Activated CD8-positive, alpha-beta memory T cell treated with anti-CD3 and anti-CD28 coated beads for 1 hour (primary cell): Measurements from ENCODE around the gene ANXA1.

Experiments used
- DNase-seq, 2 donors: peaks; one replicate each; pipeline ENCODE4 v3.0.0-alpha.2; 2020; ENCODE audit warnings: low read depth in 1 of 2; ENCODE audit errors: extremely low read depth in 1 of 2

The ANXA1 gene

GRCh38 chr9:73137914-73138313, 13.8 kb upstream of the ANXA1 start:
- DNase-seq: no peak

- DNase-seq: no peak
Measured at GRCh38 chr9:73138516-73138915, 13.1 kb upstream of the ANXA1 start.

- no peak for DNase-seq
Measured at GRCh38 chr9:73141282-73141681, 10.4 kb upstream of the ANXA1 start.

DNA sequence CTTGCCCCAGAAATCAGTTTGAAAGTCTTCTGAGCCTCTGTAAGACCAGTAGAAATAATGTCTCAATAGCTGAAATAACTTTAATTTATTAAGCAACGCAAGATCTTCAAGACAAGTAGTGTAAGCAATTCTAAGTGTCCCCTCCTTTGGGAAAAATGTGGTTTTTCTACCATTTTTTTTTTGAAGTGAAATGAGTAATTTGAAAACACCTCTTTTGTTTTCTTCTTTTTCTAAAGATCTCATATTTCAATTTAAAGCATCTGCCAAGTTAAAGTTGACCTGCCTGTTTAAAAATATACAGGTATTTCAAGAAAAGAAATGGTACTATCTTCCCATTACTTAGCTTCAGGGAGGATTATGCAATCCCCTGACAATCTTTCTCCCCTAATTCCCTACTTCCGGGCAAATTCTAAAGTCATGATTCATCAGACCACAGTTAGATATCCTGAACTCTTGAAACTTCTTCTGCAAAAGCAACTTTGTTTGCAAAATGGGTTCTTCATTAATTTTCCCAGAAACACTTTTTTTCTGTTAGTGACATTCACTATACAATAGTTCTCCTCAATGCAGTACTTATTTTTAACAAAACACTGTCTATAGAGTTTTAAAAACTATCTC, 7.8 kb upstream of the ANXA1 start:
- DNase-seq: no peak

GRCh38 chr9:73146111-73146815, 5.4 kb upstream of the ANXA1 start:
- DNase-seq: no peak

DNA sequence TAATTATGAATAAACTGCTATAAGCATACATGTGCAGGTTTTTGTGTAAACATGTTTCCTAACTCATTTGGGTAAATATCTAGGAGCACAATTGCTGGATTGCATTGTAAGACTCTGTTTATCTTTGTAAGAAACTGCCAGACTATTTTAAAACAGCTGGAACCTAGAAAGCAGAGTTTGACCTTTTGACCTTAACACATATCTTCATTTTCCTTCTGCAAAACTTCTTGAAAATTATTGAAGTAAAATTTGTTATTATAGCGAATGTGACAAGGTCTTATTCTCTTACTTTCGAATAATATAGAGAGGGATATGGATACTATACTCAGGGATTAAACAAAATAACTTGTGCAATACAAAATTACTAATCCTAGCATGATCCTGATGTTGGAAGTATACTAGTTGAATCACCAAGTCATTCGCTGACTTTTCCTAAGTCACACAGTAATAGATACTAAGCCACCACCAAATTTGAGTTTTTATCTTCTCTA, 3.2 kb upstream of the ANXA1 start:
- no peak for DNase-seq

DNA sequence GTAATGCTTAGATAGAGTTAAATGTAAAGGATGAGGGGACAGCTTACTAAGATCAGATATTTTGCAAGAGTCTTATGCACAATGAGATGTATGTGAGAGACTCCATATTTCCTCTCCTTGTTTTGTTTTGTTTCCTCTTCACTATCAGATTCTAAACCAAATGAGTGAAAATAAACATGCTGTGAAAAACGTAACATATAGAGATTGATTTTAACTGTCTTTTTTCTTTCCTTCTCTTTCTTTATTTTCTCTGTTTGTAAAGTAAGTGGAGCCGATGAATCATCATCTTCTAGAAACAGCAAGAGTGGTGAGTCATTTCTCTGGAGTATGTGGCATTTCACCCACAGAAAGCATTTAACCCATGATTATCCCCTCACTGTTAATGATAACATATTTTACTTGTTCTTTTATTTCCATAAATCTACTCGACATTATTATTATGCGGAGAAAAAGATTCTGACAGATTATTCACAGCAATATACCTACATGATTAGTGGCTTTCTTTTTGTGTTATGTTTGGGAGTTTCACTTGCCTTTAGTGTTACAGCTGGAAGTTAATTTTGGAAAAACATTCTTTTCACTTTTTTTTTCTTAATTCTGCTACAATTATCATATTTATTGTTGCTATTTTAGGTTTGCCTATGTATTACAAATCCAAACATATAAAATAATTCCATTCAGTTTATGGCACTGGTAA, 2.1 kb upstream of the ANXA1 start:
- no peak for DNase-seq

GRCh38 chr9:73152543-73152844, 829 bp downstream of the ANXA1 start:
- DNase-seq: no peak

- no peak for DNase-seq
Measured at GRCh38 chr9:73152953-73153352, 1.3 kb downstream of the ANXA1 start.

- no peak for DNase-seq
Measured at GRCh38 chr9:73153793-73154227, 2.1 kb downstream of the ANXA1 start.

DNA sequence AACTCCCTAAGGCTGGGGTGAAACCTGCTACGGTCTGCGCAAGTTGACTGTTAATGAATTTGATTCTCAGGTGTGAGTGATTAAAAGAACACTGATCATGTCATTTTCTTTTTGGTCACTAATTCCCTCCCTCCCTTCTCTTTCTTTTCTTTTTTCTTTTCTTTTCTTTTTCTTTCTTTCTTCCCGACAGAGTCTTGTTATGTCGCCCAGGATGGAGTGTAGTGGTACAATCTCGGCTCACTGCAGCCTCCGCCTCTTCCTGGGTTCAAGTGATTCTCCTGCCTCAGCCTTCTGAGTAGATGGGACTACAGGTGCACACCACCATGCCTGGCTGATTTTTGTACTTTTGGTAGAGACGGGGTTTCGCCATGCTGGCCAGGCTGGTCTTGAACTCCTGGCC, 2.6 kb downstream of the ANXA1 start:
- no peak for DNase-seq

DNA sequence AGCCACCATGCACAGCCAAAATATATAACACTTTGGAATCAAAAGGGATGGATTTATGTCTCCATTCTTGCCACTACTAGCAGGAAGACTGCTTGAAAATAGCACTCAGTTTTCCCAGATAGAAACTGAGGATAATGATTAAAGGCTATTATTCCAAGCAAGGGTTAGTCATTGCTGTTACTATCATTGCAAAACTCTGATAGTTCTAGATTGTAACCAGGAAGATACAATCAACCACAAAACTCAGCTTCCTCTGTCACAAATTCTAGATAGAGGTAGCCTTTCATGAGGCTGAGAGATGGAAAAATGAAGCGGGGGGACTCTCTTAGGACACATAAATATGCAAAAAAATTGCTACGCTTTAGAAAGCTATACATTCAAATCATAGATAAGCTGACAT, 3.1 kb downstream of the ANXA1 start:
- no peak for DNase-seq

GRCh38 chr9:73155377-73155776, 3.7 kb downstream of the ANXA1 start:
- DNase-seq: no peak

DNA sequence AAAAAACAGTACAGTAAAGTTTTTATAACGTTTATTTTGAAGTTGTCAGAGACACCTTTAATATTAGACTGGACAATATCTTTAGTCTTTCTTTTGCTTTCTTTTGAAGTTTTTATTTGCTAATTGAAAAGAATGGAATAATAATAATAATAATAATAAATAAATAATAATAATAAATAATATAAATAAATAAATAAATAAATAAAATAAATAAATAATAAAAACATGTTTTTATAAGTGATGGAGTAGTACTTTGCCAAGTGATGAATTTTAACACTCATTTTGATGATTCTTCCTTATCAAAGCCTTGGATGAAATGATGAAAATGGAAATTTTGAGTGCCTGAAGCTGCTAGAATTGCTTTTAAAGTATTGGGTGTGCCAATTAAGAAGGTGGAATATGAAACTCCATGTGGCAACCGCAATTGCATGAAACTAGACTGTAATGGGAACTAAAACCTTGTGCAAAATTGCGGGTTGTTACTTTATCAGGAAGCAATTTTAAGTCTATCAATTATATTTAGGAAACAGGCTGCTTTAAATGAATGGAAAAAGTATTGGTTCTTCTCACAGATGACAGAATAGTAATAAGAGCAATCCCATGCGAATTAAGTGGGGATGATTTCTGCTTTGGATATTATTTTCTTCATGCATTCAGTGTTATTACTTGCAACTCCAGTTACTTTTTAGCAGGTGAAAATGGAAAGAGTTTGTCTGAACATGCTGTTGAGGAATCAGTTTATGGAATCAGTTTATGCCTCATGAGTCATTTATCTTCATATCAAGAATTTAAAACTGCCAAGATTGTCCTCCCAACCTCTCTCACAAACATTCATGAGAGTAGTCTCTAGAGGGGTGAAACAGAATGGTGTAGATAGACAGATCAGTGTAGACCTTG, 4.6 kb downstream of the ANXA1 start:
- no peak for DNase-seq

- DNase-seq: no peak
Measured at GRCh38 chr9:73156865-73157187, 5.2 kb downstream of the ANXA1 start.

GRCh38 chr9:73157811-73158210, 6.1 kb downstream of the ANXA1 start:
- DNase-seq: no peak

DNA sequence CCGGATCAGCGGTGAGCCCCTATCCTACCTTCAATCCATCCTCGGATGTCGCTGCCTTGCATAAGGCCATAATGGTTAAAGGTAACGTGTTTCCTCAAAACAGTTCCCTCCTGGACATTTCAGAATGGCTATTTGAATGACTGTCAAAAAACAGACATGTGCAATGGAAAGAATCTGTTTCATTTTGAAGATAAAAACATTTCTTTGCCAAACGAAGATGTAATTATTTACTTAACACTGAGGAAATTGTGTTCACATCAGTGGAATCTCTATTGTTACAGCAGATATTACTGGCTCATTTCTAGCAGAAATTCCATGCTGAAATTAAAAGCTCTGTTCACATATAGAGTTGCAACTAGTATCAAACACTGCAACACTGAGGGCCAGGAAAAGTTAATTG, 7.1 kb downstream of the ANXA1 start:
- no peak for DNase-seq

DNA sequence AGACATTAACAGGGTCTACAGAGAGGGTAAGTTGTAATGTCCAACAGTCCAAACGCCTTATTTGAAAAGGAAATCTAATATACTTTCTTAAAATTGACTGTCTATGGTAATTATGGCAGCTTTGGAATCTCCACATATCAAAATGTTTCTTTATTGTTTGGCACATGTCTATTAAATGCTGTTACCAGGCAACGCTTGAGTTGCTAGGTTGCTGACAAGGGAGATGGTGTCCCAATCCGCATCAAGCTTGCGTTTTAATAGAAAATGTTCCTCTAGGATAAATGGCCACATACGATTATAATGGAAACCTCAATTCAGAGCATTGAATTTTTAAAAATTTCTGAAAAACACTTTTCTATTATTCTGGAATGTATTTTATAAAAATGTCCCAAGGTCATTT, 9.2 kb downstream of the ANXA1 start:
- DNase-seq: no peak

DNA sequence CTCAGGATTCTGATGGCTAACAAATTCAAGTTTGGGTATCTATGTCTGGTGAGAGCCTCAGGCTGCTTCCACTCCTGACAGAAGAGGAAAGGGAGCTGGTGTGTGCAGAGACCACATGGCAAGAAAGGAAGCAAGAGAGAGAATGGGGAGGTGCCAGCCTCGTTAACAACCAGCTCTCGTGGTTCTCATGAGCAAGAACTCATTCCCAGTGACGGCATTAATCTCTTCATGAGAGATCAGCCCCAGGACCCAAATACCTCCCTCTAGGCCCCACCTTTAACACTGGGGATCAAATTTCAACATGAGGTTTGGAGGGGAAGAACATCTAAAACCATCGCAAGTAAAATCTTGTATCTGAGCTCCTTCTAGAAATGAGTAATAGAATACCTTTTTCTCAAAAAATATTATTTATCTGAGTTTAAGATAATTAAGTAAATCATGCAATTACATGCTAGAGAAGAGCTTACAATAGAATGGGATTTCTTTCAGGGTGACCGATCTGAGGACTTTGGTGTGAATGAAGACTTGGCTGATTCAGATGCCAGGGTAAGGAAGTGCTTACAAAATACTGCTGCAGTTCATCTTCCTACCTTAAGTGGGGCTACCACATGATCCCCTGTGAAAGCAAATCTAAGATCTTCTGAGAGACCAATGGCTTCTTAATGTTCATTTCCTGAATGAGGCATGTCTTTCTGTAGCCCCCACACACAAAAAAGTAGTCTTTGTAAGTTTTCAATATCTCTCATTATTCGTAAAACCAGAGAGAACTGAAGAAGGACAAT, 11.5 kb downstream of the ANXA1 start:
- no peak for DNase-seq

GRCh38 chr9:73165911-73166310, 14.2 kb downstream of the ANXA1 start:
- DNase-seq: no peak

GRCh38 chr9:73166468-73166867, 14.8 kb downstream of the ANXA1 start:
- no peak for DNase-seq
